Tibial nerve (tissue), 4 donors: Measurements from ENCODE around the gene IGSF10. TPM values are rescaled to one million over a fixed set of nuclear protein-coding genes. Genes with fewer than 3 reads are reported as not detected.

Experiments used
- DNase-seq, 2 donors: peaks; one replicate each; pipeline ENCODE4 v3.0.0-alpha.2; 2019; ENCODE audit warnings: low spot score in 2 of 2
- H3K27ac ChIP-seq, 4 donors: fragments of 200-600 bp; sonication (generic) in 3 of 4; one replicate each; pipeline ENCODE4 v1.5.1; 2017 to 2019; ENCODE audit warnings: mild to moderate bottlenecking in 1 of 4
- H3K27me3 ChIP-seq, 2 donors: fragments of 200-600 bp; sonication (generic) in 1 of 2; one replicate each; pipeline versions ENCODE4 v1.5.1 to v1.6.0; 2017 to 2019
- H3K36me3 ChIP-seq, 3 donors: fragments of 200-600 bp; sonication (generic); one replicate each; pipeline ENCODE4 v1.5.1; 2018 to 2019
- H3K4me1 ChIP-seq, 4 donors: fragments of 200-600 bp; sonication (generic) in 3 of 4; one replicate each; pipeline ENCODE4 v1.5.1; 2017 to 2019
- H3K4me3 ChIP-seq, 4 donors: fragments of 200-600 bp; sonication (generic) in 3 of 4; one replicate each; pipeline ENCODE4 v1.5.1; 2017 to 2019; ENCODE audit warnings: mild to moderate bottlenecking in 1 of 4, moderate library complexity in 1 of 4
- H3K9me3 ChIP-seq, 4 donors: fragments of 200-600 bp; sonication (generic) in 3 of 4; one replicate each; pipeline ENCODE4 v1.5.1; 2017 to 2019
- EP300 ChIP-seq, 2 donors: sonication (generic); formaldehyde crosslinking; IDR thresholded peaks; one replicate each; pipeline ENCODE4 v1.6.1; 2017; ENCODE audit warnings: antibody characterized with exemption in 2 of 2, mild to moderate bottlenecking in 1 of 2
- POLR2A ChIP-seq, 2 donors: fragments of 450-650 bp; IDR thresholded peaks; one replicate each; pipeline ENCODE4 v1.6.1; 2017; ENCODE audit warnings: antibody characterized with exemption in 2 of 2, mild to moderate bottlenecking in 2 of 2, moderate library complexity in 2 of 2
- WGBS, 2 donors: methylation state at CpG; one replicate each; pipeline ENCODE4 v1.1.5; 2018; 5-methylcytosine and 5-hydroxymethylcytosine counted together
- small RNA-seq: library from RNA; depleted of rRNA; stranded (forward); fragments of <200 nt; gene quantifications from one replicate; pipeline ENCODE3, GENCODE V24; 2016
- total RNA-seq, 4 donors: library from RNA; depleted of rRNA; stranded (reverse); fragments of >200 nt; gene quantifications; one replicate each; pipeline ENCODE4 v1.1.0, GENCODE V29; 2016
- TF ChIP-seq, protein P1 (sequence below), 5 experiments: fragments of 200-600 bp in 3 of 5; fragments of 450-650 bp in 2 of 5; sonication (generic) in 3 of 5; IDR thresholded peaks; one replicate each; pipeline ENCODE4 v1.5.1; 2016 to 2019; ENCODE audit warnings: antibody characterized with exemption in 5 of 5, mild to moderate bottlenecking in 3 of 5, moderate library complexity in 2 of 5

IGSF10 gene
- total RNA-seq, 4 donors from 2014 or later = 0.44 to 3.1 (median 2.2) TPM

DNA sequence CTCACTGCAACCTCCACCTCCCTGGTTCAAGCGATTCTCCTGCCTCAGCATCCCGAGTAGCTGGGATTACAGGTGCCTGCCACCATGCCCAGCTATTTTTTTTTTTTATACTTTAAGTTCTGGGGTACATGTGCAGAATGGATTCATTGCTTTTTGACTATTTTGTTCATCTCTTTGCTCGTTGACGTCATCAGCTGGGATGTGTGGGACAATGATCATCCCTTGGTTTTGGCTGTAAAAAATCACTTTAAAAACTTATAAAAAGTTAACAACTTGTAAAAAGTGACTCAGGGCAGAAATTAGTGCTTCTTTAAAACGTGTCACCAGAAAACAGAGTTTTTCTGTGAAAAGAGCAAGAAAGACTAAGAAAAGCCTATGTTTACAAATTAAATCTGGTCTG lies 37.8 kb downstream of the IGSF10 start:
- no peak for DNase-seq
- no peak for TF ChIP-seq EP300 (IDR thresholded peaks at IDR 0.05)
- TF ChIP-seq, protein P1, sequence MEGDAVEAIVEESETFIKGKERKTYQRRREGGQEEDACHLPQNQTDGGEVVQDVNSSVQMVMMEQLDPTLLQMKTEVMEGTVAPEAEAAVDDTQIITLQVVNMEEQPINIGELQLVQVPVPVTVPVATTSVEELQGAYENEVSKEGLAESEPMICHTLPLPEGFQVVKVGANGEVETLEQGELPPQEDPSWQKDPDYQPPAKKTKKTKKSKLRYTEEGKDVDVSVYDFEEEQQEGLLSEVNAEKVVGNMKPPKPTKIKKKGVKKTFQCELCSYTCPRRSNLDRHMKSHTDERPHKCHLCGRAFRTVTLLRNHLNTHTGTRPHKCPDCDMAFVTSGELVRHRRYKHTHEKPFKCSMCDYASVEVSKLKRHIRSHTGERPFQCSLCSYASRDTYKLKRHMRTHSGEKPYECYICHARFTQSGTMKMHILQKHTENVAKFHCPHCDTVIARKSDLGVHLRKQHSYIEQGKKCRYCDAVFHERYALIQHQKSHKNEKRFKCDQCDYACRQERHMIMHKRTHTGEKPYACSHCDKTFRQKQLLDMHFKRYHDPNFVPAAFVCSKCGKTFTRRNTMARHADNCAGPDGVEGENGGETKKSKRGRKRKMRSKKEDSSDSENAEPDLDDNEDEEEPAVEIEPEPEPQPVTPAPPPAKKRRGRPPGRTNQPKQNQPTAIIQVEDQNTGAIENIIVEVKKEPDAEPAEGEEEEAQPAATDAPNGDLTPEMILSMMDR (IDR thresholded peaks at IDR 0.05) = no peak
- TF ChIP-seq POLR2A (IDR thresholded peaks at IDR 0.05) = no peak
- WGBS, 2 donors = 90 to 92% methylated on average over 5 of the region's 5 CpGs

DNA sequence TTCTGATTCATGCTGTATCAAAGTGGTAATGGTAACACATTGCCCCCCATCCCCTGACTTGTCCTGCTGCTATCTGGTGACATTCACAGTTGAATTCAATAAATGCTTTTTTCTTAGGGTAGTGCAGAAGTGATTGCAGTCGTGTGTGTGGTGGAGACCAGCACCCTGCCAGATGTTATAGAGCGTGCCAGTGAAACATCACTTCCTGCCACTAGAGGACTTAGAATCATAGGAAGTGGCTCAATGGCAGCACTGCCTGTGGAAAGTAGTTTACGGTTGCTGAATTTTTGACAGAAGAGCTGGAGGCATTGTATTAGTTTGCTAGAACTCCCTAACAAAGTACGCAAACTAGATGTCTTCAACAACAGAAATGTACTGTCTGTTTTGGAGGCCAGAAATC lies 38.9 kb downstream of the IGSF10 start:
- no peak for DNase-seq
- Histone ChIP-seq H3K27me3 (no peaks in the 10 kb centered on the region), H3K27ac (no peak overlapping the region), H3K4me1 (peaks cover 0 to 3% (median 0%) of the 10 kb centered on the region in 4 donors), H3K36me3 (no peaks in the 10 kb centered on the region), H3K9me3 (no peaks in the 10 kb centered on the region), H3K4me3 (no peak overlapping the region)
- no peak for TF ChIP-seq POLR2A (IDR thresholded peaks at IDR 0.05)
- WGBS, 2 donors = 72 to 91% methylated on average over 4 of the region's 4 CpGs

More for the DNA sequence above, 37.8 kb downstream of the IGSF10 start:
- no peaks in the 10 kb centered on the region for H3K27me3 ChIP-seq
- H3K4me1 ChIP-seq = peaks cover 0 to 3% (median 0%) of the 10 kb centered on the region in 4 donors
- no peaks in the 10 kb centered on the region for H3K9me3 ChIP-seq
- H3K27ac ChIP-seq = no peak overlapping the region
- no peak overlapping the region for H3K4me3 ChIP-seq
- H3K36me3 ChIP-seq = no peaks in the 10 kb centered on the region

DNA sequence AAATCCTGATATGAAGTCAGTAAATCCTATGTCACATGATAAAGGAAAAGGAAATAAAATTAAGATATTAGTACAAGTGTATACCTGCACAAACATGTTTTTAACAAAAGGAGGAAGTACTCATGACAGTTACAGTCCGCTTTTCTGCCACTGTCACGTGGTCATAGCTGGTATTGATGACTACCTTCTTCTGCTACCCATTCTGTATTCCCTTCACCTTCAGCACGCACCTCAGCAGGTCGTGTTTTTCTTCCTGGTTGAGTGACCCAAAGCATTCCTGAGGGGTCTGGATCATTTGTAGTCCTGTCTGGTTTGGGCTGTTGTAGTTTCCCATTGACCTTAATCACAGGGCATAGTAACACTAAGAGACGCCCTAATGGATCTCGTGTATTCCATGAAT lies 41.1 kb downstream of the IGSF10 start:
- no peaks in the 10 kb centered on the region for H3K4me1 ChIP-seq
- TF ChIP-seq EP300 (IDR thresholded peaks at IDR 0.05) (no peak), POLR2A (IDR thresholded peaks at IDR 0.05) (no peak)
- TF ChIP-seq, protein P1 (IDR thresholded peaks at IDR 0.05) = no peak
- no peaks in the 10 kb centered on the region for H3K36me3 ChIP-seq
- DNase-seq = no peak
- no peaks in the 10 kb centered on the region for H3K27me3 ChIP-seq
- 77 to 84% methylated on average over 6 of the region's 6 CpGs for WGBS, 2 donors
- no peaks in the 10 kb centered on the region for H3K9me3 ChIP-seq
- no peak overlapping the region for H3K4me3 ChIP-seq
- H3K27ac ChIP-seq = no peak overlapping the region

DNA sequence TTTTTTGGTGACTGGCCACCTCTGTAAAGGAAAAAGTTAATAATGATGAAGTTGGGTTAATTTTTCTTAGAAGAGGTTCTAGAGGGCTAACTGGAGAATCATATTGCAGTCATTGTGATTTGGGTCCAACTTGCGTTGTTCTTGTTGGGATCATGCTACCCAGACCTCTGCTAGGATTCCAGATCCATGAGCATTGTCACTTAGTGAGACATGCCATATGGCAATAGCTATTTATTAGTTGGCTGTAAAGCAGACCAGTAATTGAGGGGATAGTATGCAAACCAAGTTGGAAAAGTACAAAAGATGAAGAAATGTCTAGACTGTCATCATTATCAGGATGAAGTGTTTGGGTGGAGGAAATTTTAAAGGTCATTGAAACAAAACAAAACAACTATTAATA lies 45.6 kb downstream of the IGSF10 start:
- WGBS, 2 donors = 50 to 90% methylated on average over 1 of the region's 1 CpG
- TF ChIP-seq POLR2A (IDR thresholded peaks at IDR 0.05) (no peak), EP300 (IDR thresholded peaks at IDR 0.05) (no peak)
- TF ChIP-seq, protein P1 (IDR thresholded peaks at IDR 0.05) = no peak
- DNase-seq = no peak
- Histone ChIP-seq H3K27me3 (no peaks in the 10 kb centered on the region), H3K9me3 (no peaks in the 10 kb centered on the region), H3K4me3 (no peak overlapping the region), H3K4me1 (no peaks in the 10 kb centered on the region), H3K36me3 (no peaks in the 10 kb centered on the region), H3K27ac (no peak overlapping the region)

DNA sequence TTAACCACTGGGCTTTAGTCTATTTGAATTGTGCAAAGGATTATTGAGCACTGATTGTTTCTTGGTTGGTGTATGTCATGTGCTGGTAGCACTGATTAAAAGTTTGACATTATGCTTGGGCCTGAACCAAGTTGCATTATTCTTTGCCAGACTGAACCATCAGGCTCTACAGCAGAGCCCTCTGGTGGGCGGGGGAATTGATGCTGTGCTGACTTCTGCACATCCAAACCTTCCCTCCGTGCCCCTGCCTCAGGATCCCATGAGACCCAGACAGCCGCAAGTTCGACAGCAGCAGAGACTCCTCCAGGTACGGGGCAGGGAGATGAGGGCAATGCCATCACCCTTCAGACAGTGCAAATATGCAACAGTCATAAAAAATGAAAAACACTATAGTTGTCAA lies 47.9 kb downstream of the IGSF10 start:
- Histone ChIP-seq H3K4me3 (no peak overlapping the region), H3K27ac (no peak overlapping the region), H3K27me3 (no peaks in the 10 kb centered on the region), H3K4me1 (no peaks in the 10 kb centered on the region), H3K9me3 (no peaks in the 10 kb centered on the region), H3K36me3 (no peaks in the 10 kb centered on the region)
- 87 to 95% methylated on average over 5 of the region's 5 CpGs for WGBS, 2 donors
- TF ChIP-seq POLR2A (IDR thresholded peaks at IDR 0.05) (no peak), EP300 (IDR thresholded peaks at IDR 0.05) (no peak)
- TF ChIP-seq, protein P1 (IDR thresholded peaks at IDR 0.05) = no peak
- DNase-seq = no peak

Small RNA genes within 50 kb of the gene (small RNA-seq; reads per million reads assigned to genes)
- gene AC117454.1 = not detected

Other genes with a start within 250 kb of the IGSF10 start
- gene P2RY14, start 182.5 kb downstream of the IGSF10 start, total RNA-seq = 1 to 10 TPM; 4.2 to 9.4 (median 6.3) TPM
- gene GPR87, start 144.2 kb downstream of the IGSF10 start, total RNA-seq = not detected
- 1 to 10 TPM in 2 of 4 donors, under 1 TPM in 2; 0.20 to 3.1 (median 0.78) TPM for gene P2RY13, start 131.5 kb downstream of the IGSF10 start, total RNA-seq
- 10 to 100 TPM in 1 of 4 donors, 1 to 10 TPM in 3; 6.3 to 11.5 (median 8.8) TPM for gene P2RY12, start 76.3 kb downstream of the IGSF10 start, total RNA-seq